WTC11 (cell line): Measurements from ENCODE around the gene SLC25A51. TPM values are rescaled to one million over a fixed set of nuclear protein-coding genes. Genes with fewer than 3 reads are reported as not detected.

Experiments
- ATAC-seq: fragments of 200-7000 bp; cut with Tn5 transposase; 2 replicates; pipeline ENCODE4 v1.10.0; 2021; ENCODE audit warnings: mild to moderate bottlenecking, moderate library complexity
- CTCF ChIA-PET: fragments of 300-600 bp; sonication (Branson Sonifier 250); formaldehyde crosslinking; loops from one replicate; lab custom pipeline; 2021; ENCODE audit warnings: antibody characterized with exemption; lab: Charles Lee
- POLR2A ChIA-PET: fragments of 350-600 bp; sonication (Branson Sonifier 250); formaldehyde crosslinking; loops from one replicate; lab custom pipeline; 2021; ENCODE audit warnings: antibody characterized with exemption; lab: Charles Lee
- DNase-seq: peaks from one replicate; pipeline ENCODE4 v3.0.0; 2021; ENCODE audit warnings: low spot score
- H3K27ac Mint-ChIP-seq: 2 replicates; pipeline ENCODE4 v1.8.0; 2021; ENCODE audit warnings: mixed read lengths
- H3K27me3 Mint-ChIP-seq: 2 replicates; pipeline ENCODE4 v1.8.0; 2021; ENCODE audit warnings: low read depth, mild to moderate bottlenecking, moderate library complexity, mixed read lengths
- H3K36me3 Mint-ChIP-seq: 2 replicates; pipeline ENCODE4 v1.8.0; 2021; ENCODE audit warnings: mixed read lengths
- H3K4me1 Mint-ChIP-seq: 2 replicates; pipeline ENCODE4 v1.8.0; 2022; ENCODE audit warnings: mixed read lengths
- H3K4me3 Mint-ChIP-seq: 2 replicates; pipeline ENCODE4 v1.8.0; 2021; ENCODE audit warnings: mild to moderate bottlenecking, moderate library complexity, mixed read lengths
- H3K9me3 Mint-ChIP-seq: 2 replicates; pipeline ENCODE4 v1.8.0; 2021; ENCODE audit warnings: mixed read lengths
- AR ChIP-seq: fragments of 250-450 bp; sonication (Bioruptor Pico); IDR thresholded peaks from 2 replicates; pipeline ENCODE4 v1.9.0; 2021; ENCODE audit warnings: mild to moderate bottlenecking
- ATF6 ChIP-seq: sonication (generic); formaldehyde crosslinking; IDR thresholded peaks from 2 replicates; pipeline ENCODE4 v1.8.1; 2023; ENCODE audit warnings: mild to moderate bottlenecking, missing genetic modification reagents
- CDX4 ChIP-seq: fragments of 250-450 bp; sonication (Bioruptor Pico); IDR thresholded peaks from 2 replicates; pipeline ENCODE4 v1.9.0; 2021; ENCODE audit warnings: moderate library complexity, mild to moderate bottlenecking, inconsistent platforms, borderline replicate concordance
- E2F4 ChIP-seq: sonication (generic); formaldehyde crosslinking; IDR thresholded peaks from 2 replicates; pipeline ENCODE4 v1.8.1; 2022; ENCODE audit warnings: low read depth, mild to moderate bottlenecking, moderate library complexity, missing genetic modification reagents, borderline replicate concordance
- ERG ChIP-seq: fragments of 250-450 bp; sonication (Bioruptor Pico); IDR thresholded peaks from 2 replicates; pipeline ENCODE4 v1.8.0; 2021; ENCODE audit warnings: mild to moderate bottlenecking
- GABPB1 ChIP-seq: sonication (generic); formaldehyde crosslinking; IDR thresholded peaks from 2 replicates; pipeline ENCODE4 v1.8.1; 2023; ENCODE audit warnings: mild to moderate bottlenecking, missing genetic modification reagents
- IRF1 ChIP-seq: sonication (generic); formaldehyde crosslinking; IDR thresholded peaks from 2 replicates; pipeline ENCODE4 v1.8.0; 2023; ENCODE audit warnings: missing genetic modification reagents
- NFYB ChIP-seq: sonication (generic); formaldehyde crosslinking; conservative IDR thresholded peaks from 2 replicates; pipeline ENCODE4 v1.8.0; 2022; ENCODE audit warnings: low read depth, missing genetic modification reagents
- PREB ChIP-seq: sonication (generic); formaldehyde crosslinking; IDR thresholded peaks from 2 replicates; pipeline ENCODE4 v1.8.1; 2022; ENCODE audit warnings: mild to moderate bottlenecking, missing genetic modification reagents, moderate library complexity, borderline replicate concordance
- RORB ChIP-seq: fragments of 250-450 bp; sonication (Bioruptor Pico); IDR thresholded peaks from 2 replicates; pipeline ENCODE4 v1.9.0; 2021; ENCODE audit warnings: mild to moderate bottlenecking
- ZBTB21 ChIP-seq: sonication (generic); formaldehyde crosslinking; IDR thresholded peaks from 2 replicates; pipeline ENCODE4 v1.8.1; 2023; ENCODE audit warnings: mild to moderate bottlenecking, missing genetic modification reagents, borderline replicate concordance
- ZNF396 ChIP-seq: fragments of 250-450 bp; sonication (Bioruptor Pico); IDR thresholded peaks from 2 replicates; pipeline ENCODE4 v1.8.0; 2021; ENCODE audit warnings: mild to moderate bottlenecking, moderate library complexity, borderline replicate concordance
- ZNF532 ChIP-seq: fragments of 250-450 bp; sonication (Bioruptor Pico); IDR thresholded peaks from 2 replicates; pipeline ENCODE4 v1.9.0; 2021; ENCODE audit warnings: mild to moderate bottlenecking, borderline replicate concordance
- total RNA-seq: library from RNA; stranded (reverse); gene quantifications from 3 replicates; pipeline ENCODE4 v1.2.3, GENCODE V29; 2021

SLC25A51 gene
- total RNA-seq, 1 experiment from 2014 or later: 15.4 TPM

GRCh38 chr9:37942621-37943344 lies 38.9 kb upstream of the SLC25A51 start (continued):
- TF ChIP-seq IRF1 (CRISPR knock-in tag) (no peak), GABPB1 (CRISPR knock-in tag) (no peak), NFYB (CRISPR knock-in tag) (no peak), CDX4 (CRISPR knock-in tag) (no peak)
- TF ChIP-seq, all 79 proteins: peak for 0

GRCh38 chr9:37941253-37941652 lies 37.3 kb upstream of the SLC25A51 start:
- no peaks in the 10 kb centered on the region for H3K9me3 Mint-ChIP-seq
- POLR2A ChIA-PET: no interaction called here
- H3K36me3 Mint-ChIP-seq: 0 out of 2 replicates have a peak, but pooled peaks cover 3% of the 10 kb centered on the region
- ATAC-seq (peak; percentile 41), DNase-seq (no peak)
- CTCF ChIA-PET: interaction anchor here (0.6 to 1.9 kb wide), 11 partner anchors 9 to 147 kb away, joined by 3 to 14 read pairs (median 3); no protein-coding TSS in a partner anchor
- TF ChIP-seq AR (no peak), CDX4 (CRISPR knock-in tag) (no peak), PREB (no peak), ZNF532 (CRISPR knock-in tag) (no peak), ZNF396 (CRISPR knock-in tag) (no peak), ZBTB21 (CRISPR knock-in tag) (no peak), ERG (CRISPR knock-in tag) (no peak), RORB (CRISPR knock-in tag) (no peak), E2F4 (no peak), ATF6 (CRISPR knock-in tag) (no peak)
- no peaks in the 10 kb centered on the region for H3K27me3 Mint-ChIP-seq
- no peak overlapping the region for H3K27ac Mint-ChIP-seq
- peaks cover 36% of the 10 kb centered on the region for H3K4me1 Mint-ChIP-seq
- no peak overlapping the region for H3K4me3 Mint-ChIP-seq
